Esophagus squamous epithelium (tissue), 4 donors: ENCODE data around the gene KIF6.

ENCODE experiments used
- CTCF ChIP-seq, 6 experiments: fragments of 450-650 bp in 4 of 6; fragments of 200-600 bp in 2 of 6; sonication (generic) in 2 of 6; IDR thresholded peaks; one replicate each; pipeline ENCODE4 v1.5.1; 2016 to 2019; ENCODE audit warnings: antibody characterized with exemption in 6 of 6, mild to moderate bottlenecking in 4 of 6, moderate library complexity in 4 of 6
- POLR2A ChIP-seq, 4 donors: fragments of 450-650 bp; IDR thresholded peaks; one replicate each; pipeline ENCODE4 v1.6.1; 2017; ENCODE audit warnings: antibody characterized with exemption in 4 of 4, mild to moderate bottlenecking in 4 of 4, moderate library complexity in 3 of 4

DNA sequence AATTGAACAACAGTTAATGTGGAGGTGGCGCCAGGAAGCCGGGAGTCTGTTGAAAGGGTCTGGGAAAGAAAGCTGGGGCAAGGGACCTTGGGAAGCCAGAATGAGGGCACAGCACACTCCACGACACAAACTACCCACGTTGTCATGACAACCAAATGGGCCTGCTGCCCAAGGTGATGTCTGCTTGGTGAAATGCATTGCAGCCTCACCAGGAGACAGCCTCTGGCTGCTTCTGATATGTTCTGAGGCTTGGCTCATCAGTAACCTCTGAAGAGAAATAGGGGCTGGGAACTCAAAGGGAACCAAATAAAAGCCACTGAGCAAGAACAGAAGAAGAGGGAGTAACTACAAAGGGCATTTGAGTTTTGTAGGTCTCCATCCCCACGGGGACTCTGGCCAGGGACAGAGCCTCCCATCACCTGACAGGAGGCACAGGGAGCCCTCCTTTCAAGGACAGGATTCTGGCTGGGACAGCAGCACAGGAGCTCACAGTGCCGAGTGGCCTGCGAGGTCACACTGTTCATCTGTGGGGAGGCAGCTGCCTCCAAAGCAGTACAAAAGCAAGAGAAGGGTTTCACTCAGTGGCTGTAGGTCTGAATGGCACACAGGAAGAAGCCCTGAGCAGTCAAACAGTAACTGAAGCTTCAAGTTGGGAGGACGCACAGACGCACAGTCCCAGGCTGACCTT is 358.1 kb downstream of the KIF6 start:
- no peak for TF ChIP-seq CTCF (IDR thresholded peaks at IDR 0.05)
- no peak for TF ChIP-seq POLR2A (IDR thresholded peaks at IDR 0.05)
